Left lung (tissue), 10 donors: ENCODE data around the gene LRSAM1. TPM values are rescaled to one million over a fixed set of nuclear protein-coding genes. Genes with fewer than 3 reads are reported as not detected.
A peak's percentile ranks its signal among the peaks of the same experiment; 100 is the strongest.

Experiments
- ATAC-seq: fragments of 200-7000 bp; cut with Tn5 transposase; one replicate; pipeline ENCODE4 v1.9.1; 2020; ENCODE audit warnings: moderate library complexity
- DNase-seq, 4 donors: peaks; one replicate each; pipeline ENCODE4 v3.0.0-alpha.2; 2013 to 2020
- H3K27ac ChIP-seq, 2 donors: fragments of 200-600 bp; sonication (generic) in 1 of 2; one replicate each; pipeline versions ENCODE4 v1.5.0 to v1.8.0; 2020 to 2021
- H3K27me3 ChIP-seq, 2 donors: fragments of 200-600 bp; sonication (generic) in 1 of 2; one replicate each; pipeline versions ENCODE4 v1.5.0 to v1.8.0; 2020 to 2021
- H3K36me3 ChIP-seq, 2 donors: fragments of 200-600 bp; sonication (generic) in 1 of 2; one replicate each; pipeline versions ENCODE4 v1.5.0 to v1.8.0; 2020 to 2021
- H3K4me1 ChIP-seq, 2 donors: fragments of 200-600 bp; one replicate each; pipeline ENCODE4 v1.8.0; 2021
- H3K4me3 ChIP-seq, 2 donors: fragments of 200-600 bp; sonication (generic) in 1 of 2; one replicate each; pipeline versions ENCODE4 v1.5.0 to v1.8.0; 2020 to 2021; ENCODE audit warnings: mild to moderate bottlenecking in 1 of 2
- H3K9me3 ChIP-seq, 2 donors: fragments of 200-600 bp; sonication (generic) in 1 of 2; one replicate each; pipeline versions ENCODE4 v1.5.0 to v1.8.0; 2020 to 2021
- intact Hi-C, 2 donors: fragments of 100-400 bp; cut with DNase I; formaldehyde crosslinking; loops; one replicate each; pipeline versions ENCODE4 v1.11.2 to v1.14.2; 2022
- polyA plus RNA-seq, 6 donors: library from polyadenylated mRNA; unstranded; fragments of 120-200 nt; gene quantifications; one replicate each; pipeline ENCODE4 v1.2.1, GENCODE V29; 2013; ENCODE audit not compliant: insufficient read length in 6 of 6
- total RNA-seq, 2 donors: library from RNA; stranded (reverse); fragmentation: NEBNext Ultra II Directional; extraction: Animal tissue kit (Norgen Biotek cat#: 25700); gene quantifications; one replicate each; pipeline ENCODE4 v1.2.1, GENCODE V29; 2021
- TF ChIP-seq, protein P1 (sequence below), 2 donors: fragments of 200-600 bp; sonication (generic) in 1 of 2; IDR thresholded peaks; one replicate each; pipeline versions ENCODE4 v1.5.0 to v1.8.0; 2021; ENCODE audit warnings: antibody characterized with exemption in 2 of 2
- donor health status: DM: no; HTN: yes; CAD: no.
- donor health status: DM: no; HTN: no; CAD: no.

Gene LRSAM1
- total and polyA plus RNA-seq, 8 donors: 16.4 to 24.4 (median 19.4) TPM

DNA sequence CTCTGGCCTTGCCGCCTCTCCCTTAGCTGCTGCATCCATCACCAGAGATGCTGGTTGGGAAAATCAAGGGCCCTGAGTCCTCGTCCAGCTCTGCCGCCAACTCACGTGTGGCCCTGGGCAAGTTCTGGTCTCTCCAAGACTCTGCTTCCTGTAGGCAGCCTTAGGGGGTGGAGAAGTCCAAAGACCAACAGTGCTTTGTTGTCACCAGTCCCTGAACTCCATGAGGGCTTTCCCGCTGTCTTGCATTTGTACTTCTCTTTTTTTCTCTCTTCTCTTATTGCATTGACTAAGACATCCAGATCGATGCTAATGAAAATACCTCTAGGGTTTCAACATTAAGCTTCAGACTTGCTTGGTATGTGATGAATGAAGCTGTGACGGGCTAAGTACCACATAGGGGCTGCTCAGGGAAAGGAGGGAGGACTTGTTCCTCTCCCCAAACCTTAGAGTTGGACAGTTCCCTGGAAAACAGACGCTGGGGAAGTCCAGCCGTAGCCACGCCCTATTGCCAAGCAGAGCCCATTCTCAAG, 97.1 kb downstream of the LRSAM1 start:
- peaks cover 36 to 96% of the 10 kb centered on the region in 2 donors for H3K4me1 ChIP-seq
- no peak for DNase-seq

DNA sequence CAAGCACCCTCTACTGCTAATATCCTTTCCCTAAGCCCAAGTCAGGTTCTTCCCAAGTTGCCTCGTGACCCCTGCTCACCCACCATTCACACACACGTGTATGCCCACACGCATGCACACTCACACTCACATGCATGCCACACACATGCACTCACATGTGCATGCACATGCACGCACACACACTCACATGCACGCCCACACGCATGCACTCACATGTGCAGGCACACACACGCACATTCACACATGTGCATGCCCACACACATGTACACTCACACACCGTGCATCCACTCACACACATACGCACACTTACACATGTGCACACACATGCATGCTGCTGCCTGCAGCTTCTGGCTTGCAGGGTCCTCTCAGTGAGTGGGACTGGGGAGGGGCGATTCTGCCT, 97.9 kb downstream of the LRSAM1 start:
- H3K4me1 ChIP-seq: peaks cover 31 to 96% of the 10 kb centered on the region in 2 donors
- TF ChIP-seq, protein P1, sequence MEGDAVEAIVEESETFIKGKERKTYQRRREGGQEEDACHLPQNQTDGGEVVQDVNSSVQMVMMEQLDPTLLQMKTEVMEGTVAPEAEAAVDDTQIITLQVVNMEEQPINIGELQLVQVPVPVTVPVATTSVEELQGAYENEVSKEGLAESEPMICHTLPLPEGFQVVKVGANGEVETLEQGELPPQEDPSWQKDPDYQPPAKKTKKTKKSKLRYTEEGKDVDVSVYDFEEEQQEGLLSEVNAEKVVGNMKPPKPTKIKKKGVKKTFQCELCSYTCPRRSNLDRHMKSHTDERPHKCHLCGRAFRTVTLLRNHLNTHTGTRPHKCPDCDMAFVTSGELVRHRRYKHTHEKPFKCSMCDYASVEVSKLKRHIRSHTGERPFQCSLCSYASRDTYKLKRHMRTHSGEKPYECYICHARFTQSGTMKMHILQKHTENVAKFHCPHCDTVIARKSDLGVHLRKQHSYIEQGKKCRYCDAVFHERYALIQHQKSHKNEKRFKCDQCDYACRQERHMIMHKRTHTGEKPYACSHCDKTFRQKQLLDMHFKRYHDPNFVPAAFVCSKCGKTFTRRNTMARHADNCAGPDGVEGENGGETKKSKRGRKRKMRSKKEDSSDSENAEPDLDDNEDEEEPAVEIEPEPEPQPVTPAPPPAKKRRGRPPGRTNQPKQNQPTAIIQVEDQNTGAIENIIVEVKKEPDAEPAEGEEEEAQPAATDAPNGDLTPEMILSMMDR (IDR thresholded peaks at IDR 0.05): no peak
- ATAC-seq (no peak), DNase-seq (no peak)
- intact Hi-C loops: no loop called here
- H3K27ac ChIP-seq: no peak overlapping the region
- H3K9me3 ChIP-seq: no peaks in the 10 kb centered on the region
- H3K36me3 ChIP-seq: peaks cover 0 to 24% of the 10 kb centered on the region in 2 donors
- H3K27me3 ChIP-seq: no peaks in the 10 kb centered on the region
- no peak overlapping the region for H3K4me3 ChIP-seq

More for the DNA sequence above, 97.1 kb downstream of the LRSAM1 start:
- Histone ChIP-seq H3K4me3 (no peak overlapping the region), H3K9me3 (no peaks in the 10 kb centered on the region), H3K27me3 (no peaks in the 10 kb centered on the region), H3K27ac (peak overlapping the region in 1 of 2 donors; percentile 28), H3K36me3 (peaks cover 0 to 24% of the 10 kb centered on the region in 2 donors)
- intact Hi-C loops: no loop called here
- TF ChIP-seq, protein P1 (IDR thresholded peaks at IDR 0.05): no peak
- ATAC-seq: no peak

DNA sequence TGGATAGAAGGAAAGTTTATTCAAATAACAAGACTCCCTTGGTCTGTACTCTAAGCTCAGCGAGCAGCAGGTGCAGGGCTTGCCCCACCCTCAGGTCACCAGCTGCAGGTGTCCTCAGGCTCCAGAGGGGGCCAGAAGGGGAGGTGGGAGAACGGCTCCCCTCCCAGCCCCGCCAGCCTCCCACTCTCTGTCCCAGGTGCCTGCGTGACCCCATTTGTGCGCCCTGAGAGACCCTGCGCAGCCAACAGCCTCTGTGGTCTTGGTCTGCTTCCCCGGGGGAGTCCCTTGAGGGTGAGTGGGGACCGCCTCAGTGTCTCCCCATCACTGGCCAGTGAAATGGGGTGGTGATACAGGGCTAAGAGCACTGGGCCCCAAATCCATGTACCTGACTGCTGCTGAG, 98.4 kb downstream of the LRSAM1 start:
- Histone ChIP-seq H3K27me3 (no peaks in the 10 kb centered on the region), H3K4me3 (no peak overlapping the region), H3K27ac (no peak overlapping the region), H3K36me3 (peaks cover 0 to 24% of the 10 kb centered on the region in 2 donors), H3K4me1 (peaks cover 31 to 96% of the 10 kb centered on the region in 2 donors), H3K9me3 (no peaks in the 10 kb centered on the region)
- ATAC-seq: no peak
- intact Hi-C loops: no loop called here
- DNase-seq: peak in 1 of 4 donors; percentile 71
- TF ChIP-seq, protein P1 (IDR thresholded peaks at IDR 0.05): no peak

DNA sequence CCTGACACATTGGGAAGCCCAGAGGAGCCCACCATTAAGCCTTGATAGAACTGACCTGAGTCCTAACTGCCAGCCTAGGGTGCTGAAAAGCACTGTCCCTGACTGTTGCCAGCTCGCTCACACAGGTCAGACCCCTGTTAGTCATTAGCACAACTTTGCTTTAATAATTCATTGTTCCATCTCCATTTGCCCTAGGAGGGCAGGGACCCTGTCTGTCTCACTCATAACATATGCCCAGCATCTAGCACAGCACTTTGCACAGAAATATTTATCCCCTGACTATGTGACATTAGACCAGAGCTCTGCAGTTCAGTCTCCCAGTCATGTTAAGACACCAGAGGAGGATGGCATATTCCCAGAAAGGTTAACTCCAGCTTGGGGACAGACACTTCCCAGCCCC, 99.0 kb downstream of the LRSAM1 start:
- intact Hi-C loops: no loop called here
- Histone ChIP-seq H3K27ac (peak overlapping the region in 1 of 2 donors; percentile 33), H3K4me3 (no peak overlapping the region), H3K36me3 (peaks cover 0 to 24% of the 10 kb centered on the region in 2 donors), H3K4me1 (peaks cover 36 to 96% of the 10 kb centered on the region in 2 donors), H3K27me3 (no peaks in the 10 kb centered on the region), H3K9me3 (no peaks in the 10 kb centered on the region)
- TF ChIP-seq, protein P1 (IDR thresholded peaks at IDR 0.05): no peak
- ATAC-seq (no peak), DNase-seq (no peak)

DNA sequence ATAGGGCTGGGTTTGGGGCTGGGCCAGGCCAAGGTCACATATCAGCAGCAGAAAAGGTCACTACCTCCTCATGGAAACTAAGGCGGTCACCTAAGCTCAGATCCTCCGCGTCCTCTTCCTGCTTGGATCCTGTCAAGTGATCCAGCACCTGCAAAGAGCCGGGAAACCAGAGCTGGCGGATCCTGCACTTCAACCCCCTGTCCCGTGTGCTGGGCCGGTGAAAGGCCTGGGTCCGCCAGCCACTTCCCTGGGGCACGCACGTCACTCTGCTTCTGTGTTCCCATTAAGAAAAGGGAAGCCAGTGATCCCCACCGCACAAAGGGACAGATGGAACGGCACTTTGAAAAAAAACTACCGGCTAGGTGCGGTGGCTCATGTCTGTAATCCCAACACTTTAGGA, 99.4 kb downstream of the LRSAM1 start:
- intact Hi-C loops: no loop called here
- H3K4me1 ChIP-seq: peaks cover 38 to 96% of the 10 kb centered on the region in 2 donors

More for the DNA sequence above, 99.4 kb downstream of the LRSAM1 start:
- Histone ChIP-seq H3K9me3 (no peaks in the 10 kb centered on the region), H3K27ac (peak overlapping the region in 1 of 2 donors; percentile 33), H3K4me3 (no peak overlapping the region), H3K27me3 (no peaks in the 10 kb centered on the region), H3K36me3 (peaks cover 0 to 24% of the 10 kb centered on the region in 2 donors)
- ATAC-seq: peak; percentile 21
- TF ChIP-seq, protein P1 (IDR thresholded peaks at IDR 0.05): no peak
- DNase-seq: peak in 1 of 4 donors; percentile 66

Other genes starting within 250 kb of the LRSAM1 start
- 1 to 10 TPM; 7.4 to 8.0 TPM for gene GARNL3, start 186.7 kb upstream of the LRSAM1 start, total RNA-seq
- 10 to 100 TPM; 26.6 to 40.4 (median 39.0) TPM for gene GARNL3, start 186.7 kb upstream of the LRSAM1 start, polyA plus RNA-seq
- 10 to 100 TPM; 20.1 to 23.2 TPM for gene SLC2A8, start 54.3 kb upstream of the LRSAM1 start, total RNA-seq
- 10 to 100 TPM; 18.6 to 24.2 (median 21.6) TPM for gene SLC2A8, start 54.3 kb upstream of the LRSAM1 start, polyA plus RNA-seq
- 1 to 10 TPM; 7.7 to 9.0 TPM for gene ZNF79, start 27.1 kb upstream of the LRSAM1 start, total RNA-seq
- 1 to 10 TPM; 6.2 to 7.4 (median 6.4) TPM for gene ZNF79, start 27.1 kb upstream of the LRSAM1 start, polyA plus RNA-seq
- gene RPL12, start 104 bp upstream of the LRSAM1 start, total RNA-seq: 1,000 to 10,000 TPM in 1 of 2 donors, 100 to 1,000 TPM in 1; 902 to 1,036 TPM
- gene RPL12, start 104 bp upstream of the LRSAM1 start, polyA plus RNA-seq: 1,000 to 10,000 TPM; 1,686 to 2,099 (median 1,980) TPM
- gene STXBP1, start 160.8 kb downstream of the LRSAM1 start, total RNA-seq: 10 to 100 TPM; 63.0 to 76.7 TPM
- gene STXBP1, start 160.8 kb downstream of the LRSAM1 start, polyA plus RNA-seq: 10 to 100 TPM; 40.7 to 50.0 (median 48.1) TPM